ENCODE data around the gene KLHL6.

DNA sequence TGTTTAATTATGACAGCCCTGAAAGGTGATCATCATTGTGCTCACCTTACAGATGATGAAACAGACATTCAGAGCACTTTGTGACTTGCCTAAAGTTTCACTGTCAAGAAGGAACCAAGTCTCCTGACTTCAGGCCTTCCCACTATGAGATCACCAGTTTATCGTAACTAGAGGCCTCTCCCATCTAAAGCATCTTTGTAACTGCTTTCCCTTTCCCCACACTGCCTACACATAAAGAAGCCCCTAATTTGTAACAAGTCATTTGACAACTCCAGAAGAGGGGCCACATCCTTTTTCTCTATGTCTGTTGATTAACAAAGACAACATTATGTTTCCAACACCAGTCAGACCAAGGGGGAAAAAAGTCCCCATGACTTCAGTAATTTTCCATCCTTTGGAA is 1.1 kb downstream of the KLHL6 start:
- TF ChIP-seq EZH2 (IDR thresholded peaks at IDR 0.05; ENCODE audit: borderline replicate concordance, control insufficient read depth, low read depth, low read length) (no peak), BACH1 (IDR thresholded peaks at IDR 0.05; ENCODE audit: borderline replicate concordance) (peak; percentile 77), RAD21 (IDR thresholded peaks at IDR 0.05; ENCODE audit: insufficient read depth, low read depth, low read length) (no peak), EGR1 (IDR thresholded peaks at IDR 0.05; ENCODE audit: borderline replicate concordance in 1 of 2, low read depth in 2 of 2, low read length in 2 of 2) (no peak), MEF2B (IDR thresholded peaks at IDR 0.05; ENCODE audit: partially characterized antibody, poor library complexity, severe bottlenecking) (no peak), KDM1A (IDR thresholded peaks at IDR 0.05; ENCODE audit: borderline replicate concordance) (no peak)
- TF ChIP-seq, protein P1, sequence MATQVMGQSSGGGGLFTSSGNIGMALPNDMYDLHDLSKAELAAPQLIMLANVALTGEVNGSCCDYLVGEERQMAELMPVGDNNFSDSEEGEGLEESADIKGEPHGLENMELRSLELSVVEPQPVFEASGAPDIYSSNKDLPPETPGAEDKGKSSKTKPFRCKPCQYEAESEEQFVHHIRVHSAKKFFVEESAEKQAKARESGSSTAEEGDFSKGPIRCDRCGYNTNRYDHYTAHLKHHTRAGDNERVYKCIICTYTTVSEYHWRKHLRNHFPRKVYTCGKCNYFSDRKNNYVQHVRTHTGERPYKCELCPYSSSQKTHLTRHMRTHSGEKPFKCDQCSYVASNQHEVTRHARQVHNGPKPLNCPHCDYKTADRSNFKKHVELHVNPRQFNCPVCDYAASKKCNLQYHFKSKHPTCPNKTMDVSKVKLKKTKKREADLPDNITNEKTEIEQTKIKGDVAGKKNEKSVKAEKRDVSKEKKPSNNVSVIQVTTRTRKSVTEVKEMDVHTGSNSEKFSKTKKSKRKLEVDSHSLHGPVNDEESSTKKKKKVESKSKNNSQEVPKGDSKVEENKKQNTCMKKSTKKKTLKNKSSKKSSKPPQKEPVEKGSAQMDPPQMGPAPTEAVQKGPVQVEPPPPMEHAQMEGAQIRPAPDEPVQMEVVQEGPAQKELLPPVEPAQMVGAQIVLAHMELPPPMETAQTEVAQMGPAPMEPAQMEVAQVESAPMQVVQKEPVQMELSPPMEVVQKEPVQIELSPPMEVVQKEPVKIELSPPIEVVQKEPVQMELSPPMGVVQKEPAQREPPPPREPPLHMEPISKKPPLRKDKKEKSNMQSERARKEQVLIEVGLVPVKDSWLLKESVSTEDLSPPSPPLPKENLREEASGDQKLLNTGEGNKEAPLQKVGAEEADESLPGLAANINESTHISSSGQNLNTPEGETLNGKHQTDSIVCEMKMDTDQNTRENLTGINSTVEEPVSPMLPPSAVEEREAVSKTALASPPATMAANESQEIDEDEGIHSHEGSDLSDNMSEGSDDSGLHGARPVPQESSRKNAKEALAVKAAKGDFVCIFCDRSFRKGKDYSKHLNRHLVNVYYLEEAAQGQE (IDR thresholded peaks at IDR 0.05; ENCODE audit: low read depth, low read length): 0 out of 2 replicates have a peak, but pooled peaks have one; percentile 8
- TF ChIP-seq, protein P2, sequence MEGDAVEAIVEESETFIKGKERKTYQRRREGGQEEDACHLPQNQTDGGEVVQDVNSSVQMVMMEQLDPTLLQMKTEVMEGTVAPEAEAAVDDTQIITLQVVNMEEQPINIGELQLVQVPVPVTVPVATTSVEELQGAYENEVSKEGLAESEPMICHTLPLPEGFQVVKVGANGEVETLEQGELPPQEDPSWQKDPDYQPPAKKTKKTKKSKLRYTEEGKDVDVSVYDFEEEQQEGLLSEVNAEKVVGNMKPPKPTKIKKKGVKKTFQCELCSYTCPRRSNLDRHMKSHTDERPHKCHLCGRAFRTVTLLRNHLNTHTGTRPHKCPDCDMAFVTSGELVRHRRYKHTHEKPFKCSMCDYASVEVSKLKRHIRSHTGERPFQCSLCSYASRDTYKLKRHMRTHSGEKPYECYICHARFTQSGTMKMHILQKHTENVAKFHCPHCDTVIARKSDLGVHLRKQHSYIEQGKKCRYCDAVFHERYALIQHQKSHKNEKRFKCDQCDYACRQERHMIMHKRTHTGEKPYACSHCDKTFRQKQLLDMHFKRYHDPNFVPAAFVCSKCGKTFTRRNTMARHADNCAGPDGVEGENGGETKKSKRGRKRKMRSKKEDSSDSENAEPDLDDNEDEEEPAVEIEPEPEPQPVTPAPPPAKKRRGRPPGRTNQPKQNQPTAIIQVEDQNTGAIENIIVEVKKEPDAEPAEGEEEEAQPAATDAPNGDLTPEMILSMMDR (IDR thresholded peaks at IDR 0.05 in 2 of 3, conservative IDR thresholded peaks at IDR 0.05 in 1 of 3; ENCODE audit: control insufficient read depth in 2 of 3, extremely low read depth in 1 of 3, insufficient read depth in 1 of 3, low read depth in 3 of 3, low read length in 3 of 3): no peak
